Measurements from ENCODE around the gene KLF7.

Gene KLF7

DNA sequence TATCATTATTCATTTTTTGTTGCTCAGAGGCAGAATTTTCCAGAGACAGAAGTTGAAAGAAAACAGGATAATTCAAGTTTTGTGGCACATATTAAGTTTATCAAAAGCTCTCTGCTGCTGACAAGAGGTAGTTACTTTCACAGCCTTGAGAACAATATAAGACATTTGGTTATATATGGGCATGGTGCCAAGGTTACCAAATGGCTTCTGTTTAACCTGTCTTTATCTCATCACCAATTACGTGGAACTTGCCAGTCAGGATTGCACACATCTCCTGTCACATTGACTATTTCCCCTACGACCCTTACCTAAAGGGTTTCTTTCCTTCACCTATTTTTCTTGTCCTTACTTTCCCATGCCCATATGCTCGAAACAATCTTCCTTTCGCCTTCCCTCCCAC lies 35.9 kb downstream of the KLF7 start:
- TF ChIP-seq EP300 (IDR thresholded peaks at IDR 0.05; ENCODE audit: borderline replicate concordance) (no peak), TCF12 (IDR thresholded peaks at IDR 0.05; ENCODE audit: low read depth) (no peak), EGR1 (IDR thresholded peaks at IDR 0.05) (no peak), USF1 (IDR thresholded peaks at IDR 0.05) (no peak), NFIC (IDR thresholded peaks at IDR 0.05) (no peak)

- TF ChIP-seq USF1 (IDR thresholded peaks at IDR 0.05) (no peak), TAF1 (IDR thresholded peaks at IDR 0.05; ENCODE audit: low read depth) (no peak), YY1 (IDR thresholded peaks at IDR 0.05; ENCODE audit: low read depth) (no peak), FOXM1 (IDR thresholded peaks at IDR 0.05; ENCODE audit: borderline replicate concordance, low read depth) (no peak), CREB1 (IDR thresholded peaks at IDR 0.05; ENCODE audit: low read depth) (no peak), TEAD4 (IDR thresholded peaks at IDR 0.05) (no peak), RAD21 (IDR thresholded peaks at IDR 0.05; ENCODE audit: low read depth) (no peak), TCF12 (IDR thresholded peaks at IDR 0.05; ENCODE audit: low read depth) (no peak), CEBPB (IDR thresholded peaks at IDR 0.05) (no peak), NFIC (IDR thresholded peaks at IDR 0.05) (no peak), EGR1 (IDR thresholded peaks at IDR 0.05) (no peak), ZBTB7A (IDR thresholded peaks at IDR 0.05; ENCODE audit: low read depth) (no peak)
- TF ChIP-seq, protein P1, sequence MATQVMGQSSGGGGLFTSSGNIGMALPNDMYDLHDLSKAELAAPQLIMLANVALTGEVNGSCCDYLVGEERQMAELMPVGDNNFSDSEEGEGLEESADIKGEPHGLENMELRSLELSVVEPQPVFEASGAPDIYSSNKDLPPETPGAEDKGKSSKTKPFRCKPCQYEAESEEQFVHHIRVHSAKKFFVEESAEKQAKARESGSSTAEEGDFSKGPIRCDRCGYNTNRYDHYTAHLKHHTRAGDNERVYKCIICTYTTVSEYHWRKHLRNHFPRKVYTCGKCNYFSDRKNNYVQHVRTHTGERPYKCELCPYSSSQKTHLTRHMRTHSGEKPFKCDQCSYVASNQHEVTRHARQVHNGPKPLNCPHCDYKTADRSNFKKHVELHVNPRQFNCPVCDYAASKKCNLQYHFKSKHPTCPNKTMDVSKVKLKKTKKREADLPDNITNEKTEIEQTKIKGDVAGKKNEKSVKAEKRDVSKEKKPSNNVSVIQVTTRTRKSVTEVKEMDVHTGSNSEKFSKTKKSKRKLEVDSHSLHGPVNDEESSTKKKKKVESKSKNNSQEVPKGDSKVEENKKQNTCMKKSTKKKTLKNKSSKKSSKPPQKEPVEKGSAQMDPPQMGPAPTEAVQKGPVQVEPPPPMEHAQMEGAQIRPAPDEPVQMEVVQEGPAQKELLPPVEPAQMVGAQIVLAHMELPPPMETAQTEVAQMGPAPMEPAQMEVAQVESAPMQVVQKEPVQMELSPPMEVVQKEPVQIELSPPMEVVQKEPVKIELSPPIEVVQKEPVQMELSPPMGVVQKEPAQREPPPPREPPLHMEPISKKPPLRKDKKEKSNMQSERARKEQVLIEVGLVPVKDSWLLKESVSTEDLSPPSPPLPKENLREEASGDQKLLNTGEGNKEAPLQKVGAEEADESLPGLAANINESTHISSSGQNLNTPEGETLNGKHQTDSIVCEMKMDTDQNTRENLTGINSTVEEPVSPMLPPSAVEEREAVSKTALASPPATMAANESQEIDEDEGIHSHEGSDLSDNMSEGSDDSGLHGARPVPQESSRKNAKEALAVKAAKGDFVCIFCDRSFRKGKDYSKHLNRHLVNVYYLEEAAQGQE (IDR thresholded peaks at IDR 0.05; ENCODE audit: low read depth), result no peak
- TF ChIP-seq, protein P2, sequence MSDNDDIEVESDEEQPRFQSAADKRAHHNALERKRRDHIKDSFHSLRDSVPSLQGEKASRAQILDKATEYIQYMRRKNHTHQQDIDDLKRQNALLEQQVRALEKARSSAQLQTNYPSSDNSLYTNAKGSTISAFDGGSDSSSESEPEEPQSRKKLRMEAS (IDR thresholded peaks at IDR 0.05), result no peak
These were observed 36.9 kb downstream of the KLF7 start for GRCh38 chr2:207128867-207129266.

GRCh38 chr2:207126724-207127308 lies 38.9 kb downstream of the KLF7 start:
- TF ChIP-seq EGR1 (IDR thresholded peaks at IDR 0.05), result no peak
- TF ChIP-seq TEAD4 (IDR thresholded peaks at IDR 0.05), result no peak
- TF ChIP-seq ZBTB7A (IDR thresholded peaks at IDR 0.05; ENCODE audit: low read depth), result no peak
- no peak for TF ChIP-seq NFIC (IDR thresholded peaks at IDR 0.05)
- TF ChIP-seq RAD21 (IDR thresholded peaks at IDR 0.05; ENCODE audit: low read depth), result no peak
- no peak for TF ChIP-seq CEBPB (IDR thresholded peaks at IDR 0.05)
- no peak for TF ChIP-seq FOXM1 (IDR thresholded peaks at IDR 0.05; ENCODE audit: borderline replicate concordance, low read depth)
- no peak for TF ChIP-seq YY1 (IDR thresholded peaks at IDR 0.05; ENCODE audit: low read depth)
- no peak for TF ChIP-seq EP300 (IDR thresholded peaks at IDR 0.05; ENCODE audit: borderline replicate concordance)
- TF ChIP-seq USF1 (IDR thresholded peaks at IDR 0.05), result no peak
- no peak for TF ChIP-seq CREB1 (IDR thresholded peaks at IDR 0.05; ENCODE audit: low read depth)
- TF ChIP-seq, protein P2 (IDR thresholded peaks at IDR 0.05), result no peak
- no peak for TF ChIP-seq TAF1 (IDR thresholded peaks at IDR 0.05; ENCODE audit: low read depth)
- no peak for TF ChIP-seq TCF12 (IDR thresholded peaks at IDR 0.05; ENCODE audit: low read depth)
- TF ChIP-seq, protein P1 (IDR thresholded peaks at IDR 0.05; ENCODE audit: low read depth), result no peak

DNA sequence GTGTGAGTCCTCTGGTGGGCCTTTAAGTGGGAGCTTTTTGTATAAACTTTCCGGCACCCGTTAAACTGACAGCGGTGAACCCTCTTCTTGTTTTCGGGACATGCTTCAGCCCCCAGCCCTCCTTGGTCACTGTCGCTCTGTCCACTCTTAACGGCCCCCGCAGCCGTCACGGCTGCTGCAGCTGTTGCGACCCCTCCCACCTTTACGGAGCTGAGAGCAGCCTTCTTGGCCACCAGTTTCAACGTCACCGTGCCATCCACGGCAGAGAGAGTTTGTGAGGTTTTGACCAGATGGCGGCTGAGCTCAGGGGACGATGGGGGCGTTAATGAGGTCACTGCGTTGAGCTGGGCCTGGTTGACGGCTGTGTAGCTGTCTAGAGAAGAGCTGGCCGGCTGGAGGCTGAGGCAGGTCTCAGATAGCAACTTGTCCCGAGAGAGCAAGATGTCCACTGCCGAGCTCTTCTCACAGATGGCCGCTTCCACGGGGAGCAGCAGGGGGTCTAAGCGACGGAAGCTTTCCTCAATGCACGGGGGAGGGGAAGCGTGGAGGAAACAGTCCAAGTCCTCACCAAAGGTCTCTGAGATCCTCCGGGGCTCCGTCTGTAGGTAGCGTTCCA lies 41.9 kb downstream of the KLF7 start:
- no peak for TF ChIP-seq EP300 (IDR thresholded peaks at IDR 0.05; ENCODE audit: borderline replicate concordance)
- TF ChIP-seq FOXM1 (IDR thresholded peaks at IDR 0.05; ENCODE audit: borderline replicate concordance, low read depth), result no peak
- no peak for TF ChIP-seq USF1 (IDR thresholded peaks at IDR 0.05)
- TF ChIP-seq RAD21 (IDR thresholded peaks at IDR 0.05; ENCODE audit: low read depth), result no peak
- TF ChIP-seq, protein P2 (IDR thresholded peaks at IDR 0.05), result no peak

GRCh38 chr2:207123335-207123744 lies 42.4 kb downstream of the KLF7 start:
- no peak for TF ChIP-seq EP300 (IDR thresholded peaks at IDR 0.05; ENCODE audit: borderline replicate concordance)
- no peak for TF ChIP-seq CEBPB (IDR thresholded peaks at IDR 0.05)
- no peak for TF ChIP-seq TAF1 (IDR thresholded peaks at IDR 0.05; ENCODE audit: low read depth)
- TF ChIP-seq FOXM1 (IDR thresholded peaks at IDR 0.05; ENCODE audit: borderline replicate concordance, low read depth), result no peak
- TF ChIP-seq, protein P2 (IDR thresholded peaks at IDR 0.05), result no peak
- no peak for TF ChIP-seq NFIC (IDR thresholded peaks at IDR 0.05)
- TF ChIP-seq USF1 (IDR thresholded peaks at IDR 0.05), result no peak
- TF ChIP-seq, protein P1 (IDR thresholded peaks at IDR 0.05; ENCODE audit: low read depth), result no peak
- no peak for TF ChIP-seq YY1 (IDR thresholded peaks at IDR 0.05; ENCODE audit: low read depth)
- TF ChIP-seq TCF12 (IDR thresholded peaks at IDR 0.05; ENCODE audit: low read depth), result no peak

Measured in Ishikawa (cell line).